Astrocyte of the spinal cord (primary cell): ENCODE results near the gene SYNPO2.
A peak's percentile ranks its signal among the peaks of the same experiment; 100 is the strongest.

Source experiments
- DNase-seq: peaks from one replicate; pipeline ENCODE4 v3.0.0; 2011; ENCODE audit warnings: low read depth, low spot score
- H3K4me3 ChIP-seq: 2 replicates; pipeline ENCODE4 v1.5.1; 2011; ENCODE audit warnings: low read depth, mild to moderate bottlenecking, low read length, moderate library complexity
- CTCF ChIP-seq: IDR thresholded peaks from 2 replicates; pipeline ENCODE4 v1.5.1; 2012; ENCODE audit warnings: low read depth, mild to moderate bottlenecking, low read length, inconsistent platforms
- in situ Hi-C: cut with HindIII; loops from 2 replicates; pipeline ENCODE4 v1.10.0; 2017; ENCODE audit warnings: low sequenced_read_pairs

Gene SYNPO2

GRCh38 chr4:119099227-119099810, 210.7 kb downstream of the SYNPO2 start:
- no peak for TF ChIP-seq CTCF
- in situ Hi-C loops = no loop called here
- DNase-seq = peak; percentile 36
- H3K4me3 ChIP-seq = no peak overlapping the region

- in situ Hi-C loops = no loop called here
- DNase-seq = no peak
- TF ChIP-seq CTCF = no peak
- no peak overlapping the region for H3K4me3 ChIP-seq
Observed at GRCh38 chr4:119100655-119101054, 212.0 kb downstream of the SYNPO2 start.

GRCh38 chr4:119103263-119103662, 214.6 kb downstream of the SYNPO2 start:
- TF ChIP-seq CTCF = no peak
- in situ Hi-C loops = no loop called here
- no peak overlapping the region for H3K4me3 ChIP-seq
- DNase-seq = peak; percentile 97

- no peak overlapping the region for H3K4me3 ChIP-seq
- in situ Hi-C loops = no loop called here
- DNase-seq = no peak
- TF ChIP-seq CTCF = no peak
Observed at GRCh38 chr4:119104644-119105273, 216.1 kb downstream of the SYNPO2 start.

GRCh38 chr4:119105605-119106004, 217.0 kb downstream of the SYNPO2 start:
- DNase-seq = no peak
- in situ Hi-C loops = no loop called here
- H3K4me3 ChIP-seq = no peak overlapping the region
- no peak for TF ChIP-seq CTCF

- in situ Hi-C loops = no loop called here
- no peak for DNase-seq
- TF ChIP-seq CTCF = no peak
- H3K4me3 ChIP-seq = no peak overlapping the region
Observed at GRCh38 chr4:119106036-119107000, 217.7 kb downstream of the SYNPO2 start.
